GM12892 (cell line): ENCODE data around the gene PER2.

ENCODE experiments used
- POLR2A ChIP-seq: IDR thresholded peaks from 2 replicates; pipeline ENCODE4 v1.6.1; 2011; ENCODE audit warnings: low read depth, low read length, control low read depth
- POLR2AphosphoS5 ChIP-seq: IDR thresholded peaks from 2 replicates; pipeline ENCODE4 v1.6.1; 2011; ENCODE audit warnings: low read depth, low read length, control low read depth

DNA sequence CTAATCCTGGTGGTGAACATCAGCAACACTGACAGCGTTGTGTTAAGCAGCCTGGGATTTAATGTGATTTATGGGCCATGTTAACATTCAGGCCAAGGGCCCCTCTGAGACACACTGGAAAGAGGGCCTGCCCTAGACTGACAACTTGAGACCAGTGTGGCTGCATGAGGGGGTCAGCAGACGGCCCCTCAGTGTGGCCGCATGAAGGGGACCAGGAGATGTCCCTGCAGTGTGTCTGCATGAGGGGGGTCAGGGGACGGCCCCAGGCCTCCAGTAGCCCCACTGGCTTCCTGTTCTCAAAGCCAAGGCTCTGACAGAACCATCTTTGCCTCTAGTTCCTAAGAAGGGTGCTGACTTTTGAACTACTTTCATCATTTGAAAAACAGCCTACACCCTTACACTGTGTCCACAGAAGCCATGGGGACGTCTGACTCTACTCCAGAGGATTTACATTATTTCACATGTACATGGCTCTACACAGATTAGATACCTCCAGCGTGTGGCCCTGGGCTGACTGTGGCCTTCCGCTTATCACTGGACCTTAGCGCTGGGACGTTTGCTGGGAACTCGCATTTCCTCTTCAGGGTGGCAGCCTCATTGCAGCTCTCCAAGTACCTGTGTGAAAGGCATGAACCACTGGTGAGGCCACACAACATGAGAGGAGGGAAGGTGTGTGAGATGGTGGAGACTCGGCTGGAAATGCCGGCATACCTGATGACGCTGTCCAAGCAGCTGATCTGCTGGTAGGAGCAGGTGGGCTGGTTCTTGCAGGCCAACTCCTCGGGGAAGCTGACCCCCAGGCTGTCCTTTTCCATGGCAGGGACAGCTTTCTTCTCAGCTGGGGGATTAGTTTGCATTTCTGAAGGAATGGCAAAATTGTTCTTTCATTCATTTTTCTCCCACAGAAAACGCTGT is 30.4 kb downstream of the PER2 start:
- no peak; the same call in 1 of the 2 replicates for TF ChIP-seq POLR2AphosphoS5
- no peak for TF ChIP-seq POLR2A
